ENCODE data around the gene HS3ST1. TPM values are rescaled to one million over a fixed set of nuclear protein-coding genes. Genes with fewer than 3 reads are reported as not detected.

Gene HS3ST1
- total RNA-seq, 2 experiments from 2014 or later: not detected

DNA sequence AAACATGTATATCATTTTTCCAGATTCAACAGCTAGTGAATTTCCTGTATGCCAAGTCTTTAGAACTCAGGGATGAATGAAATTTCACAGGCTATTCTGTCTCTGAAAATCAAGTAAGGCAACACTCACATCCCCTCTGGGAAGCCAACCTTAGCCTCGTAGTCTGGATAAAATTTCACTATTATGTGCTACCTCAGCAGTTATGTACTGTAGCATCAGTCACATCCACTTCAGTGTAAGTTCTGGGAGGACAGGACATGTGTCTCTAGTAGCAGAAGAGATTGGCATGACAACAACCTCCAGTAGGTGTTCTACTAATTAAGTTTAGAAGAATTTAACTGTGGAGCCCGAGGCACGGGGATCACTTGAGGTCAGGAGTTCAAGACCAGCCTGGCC lies 42.4 kb upstream of the HS3ST1 start:
- H3K4me3 Mint-ChIP-seq: no peak overlapping the region
- intact Hi-C loops (cut with micrococcal nuclease): no loop called here
- H3K27ac Mint-ChIP-seq: peak overlapping the region; percentile 66
- DNase-seq: no peak
- H3K4me1 Mint-ChIP-seq (ENCODE audit: low read depth): peaks cover 36% of the 10 kb centered on the region
- H3K27me3 Mint-ChIP-seq: no peaks in the 10 kb centered on the region
- peaks cover 7% of the 10 kb centered on the region for H3K9me3 Mint-ChIP-seq
- ChIA-PET CTCF (no interaction called here), POLR2A (no interaction called here)
- TF ChIP-seq, protein P1, sequence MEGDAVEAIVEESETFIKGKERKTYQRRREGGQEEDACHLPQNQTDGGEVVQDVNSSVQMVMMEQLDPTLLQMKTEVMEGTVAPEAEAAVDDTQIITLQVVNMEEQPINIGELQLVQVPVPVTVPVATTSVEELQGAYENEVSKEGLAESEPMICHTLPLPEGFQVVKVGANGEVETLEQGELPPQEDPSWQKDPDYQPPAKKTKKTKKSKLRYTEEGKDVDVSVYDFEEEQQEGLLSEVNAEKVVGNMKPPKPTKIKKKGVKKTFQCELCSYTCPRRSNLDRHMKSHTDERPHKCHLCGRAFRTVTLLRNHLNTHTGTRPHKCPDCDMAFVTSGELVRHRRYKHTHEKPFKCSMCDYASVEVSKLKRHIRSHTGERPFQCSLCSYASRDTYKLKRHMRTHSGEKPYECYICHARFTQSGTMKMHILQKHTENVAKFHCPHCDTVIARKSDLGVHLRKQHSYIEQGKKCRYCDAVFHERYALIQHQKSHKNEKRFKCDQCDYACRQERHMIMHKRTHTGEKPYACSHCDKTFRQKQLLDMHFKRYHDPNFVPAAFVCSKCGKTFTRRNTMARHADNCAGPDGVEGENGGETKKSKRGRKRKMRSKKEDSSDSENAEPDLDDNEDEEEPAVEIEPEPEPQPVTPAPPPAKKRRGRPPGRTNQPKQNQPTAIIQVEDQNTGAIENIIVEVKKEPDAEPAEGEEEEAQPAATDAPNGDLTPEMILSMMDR (IDR thresholded peaks at IDR 0.05): no peak
- ATAC-seq: no peak
- no peaks in the 10 kb centered on the region for H3K36me3 Mint-ChIP-seq (ENCODE audit: low read depth)

DNA sequence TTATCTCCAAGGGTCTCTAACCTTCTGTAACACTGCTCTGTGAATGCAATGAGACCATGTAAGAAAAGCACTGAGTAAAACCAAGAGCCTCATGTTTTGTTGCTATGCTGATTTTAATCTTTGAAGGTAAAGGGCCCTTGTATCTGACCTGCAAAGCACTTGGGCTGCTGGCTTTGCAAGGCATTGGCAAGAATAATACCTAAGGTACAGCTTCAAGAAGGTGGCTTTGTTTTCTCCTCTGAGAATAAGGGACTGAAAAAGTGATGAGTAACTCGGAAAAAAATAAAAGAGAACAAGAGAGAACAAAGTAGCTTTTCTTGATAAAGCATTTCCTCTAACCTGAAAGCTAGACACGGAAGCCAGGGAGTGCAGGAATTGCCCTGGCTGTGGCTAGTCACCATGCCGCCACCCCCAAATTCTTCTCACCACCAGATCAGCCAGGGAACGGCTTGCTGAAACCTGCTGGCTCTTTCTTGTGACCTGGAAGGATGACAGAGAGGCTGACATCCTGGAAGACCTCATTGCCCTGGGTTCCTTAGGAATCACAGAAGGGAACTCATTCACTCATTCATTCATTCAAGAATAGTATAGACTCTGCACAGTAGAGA lies 41.8 kb upstream of the HS3ST1 start:
- ChIA-PET CTCF (no interaction called here), POLR2A (no interaction called here)
- intact Hi-C loops (cut with micrococcal nuclease): no loop called here
- Mint-ChIP-seq H3K36me3 (ENCODE audit: low read depth) (no peaks in the 10 kb centered on the region), H3K27ac (peak overlapping the region; percentile 66), H3K4me3 (no peak overlapping the region), H3K4me1 (ENCODE audit: low read depth) (peaks cover 36% of the 10 kb centered on the region), H3K27me3 (no peaks in the 10 kb centered on the region), H3K9me3 (peaks cover 7% of the 10 kb centered on the region)
- TF ChIP-seq, protein P1 (IDR thresholded peaks at IDR 0.05): no peak
- DNase-seq (peak; percentile 11), ATAC-seq (peak; percentile 20)

DNA sequence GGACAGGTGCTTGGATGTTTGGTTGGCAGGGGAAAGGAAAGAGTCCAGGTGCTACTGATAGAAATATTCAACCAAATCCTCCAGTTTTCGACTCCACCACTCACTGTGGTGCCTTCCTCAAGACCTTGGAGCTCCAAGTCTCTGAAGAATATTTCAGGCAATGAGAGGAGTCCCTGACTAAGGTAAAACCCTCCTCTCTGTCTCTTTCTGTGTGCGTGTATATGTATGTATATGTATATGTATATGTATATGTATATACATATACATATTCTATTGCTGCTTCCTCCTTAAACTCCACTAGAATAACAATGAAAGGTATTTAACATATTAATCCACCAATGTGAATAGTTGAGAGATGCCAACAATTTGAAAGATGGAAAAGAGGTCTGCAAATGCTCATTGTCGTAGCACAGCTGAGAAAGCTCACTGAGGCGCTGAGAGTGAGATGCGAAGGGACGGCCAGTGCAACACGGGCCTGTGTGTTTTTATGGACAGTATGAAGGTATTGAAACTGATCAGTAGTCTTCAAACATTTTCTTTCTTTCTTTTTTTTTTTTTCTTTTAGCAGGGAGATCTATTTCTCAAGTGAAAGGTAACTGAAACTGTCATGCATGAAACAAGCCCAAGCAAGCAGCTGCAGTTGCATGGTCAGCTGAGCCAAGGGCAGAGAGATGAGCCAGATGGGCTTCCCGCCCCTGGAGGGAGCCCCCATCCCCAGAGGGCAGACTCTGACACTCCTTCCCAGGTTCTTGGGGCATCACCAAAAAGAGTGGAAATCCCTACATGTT lies 41.1 kb upstream of the HS3ST1 start:
- intact Hi-C loops (cut with micrococcal nuclease): no loop called here
- CTCF ChIA-PET: interaction anchor here (0.6 kb wide), 1 partner anchor 1768 kb away, joined by 3 read pairs; no protein-coding TSS in a partner anchor
- TF ChIP-seq, protein P1 (IDR thresholded peaks at IDR 0.05): no peak
- peaks cover 7% of the 10 kb centered on the region for H3K9me3 Mint-ChIP-seq
- DNase-seq (no peak), ATAC-seq (no peak)
- POLR2A ChIA-PET: no interaction called here
- H3K36me3 Mint-ChIP-seq (ENCODE audit: low read depth): no peaks in the 10 kb centered on the region
- peaks cover 36% of the 10 kb centered on the region for H3K4me1 Mint-ChIP-seq (ENCODE audit: low read depth)
- no peaks in the 10 kb centered on the region for H3K27me3 Mint-ChIP-seq
- H3K27ac Mint-ChIP-seq: no peak overlapping the region
- no peak overlapping the region for H3K4me3 Mint-ChIP-seq

DNA sequence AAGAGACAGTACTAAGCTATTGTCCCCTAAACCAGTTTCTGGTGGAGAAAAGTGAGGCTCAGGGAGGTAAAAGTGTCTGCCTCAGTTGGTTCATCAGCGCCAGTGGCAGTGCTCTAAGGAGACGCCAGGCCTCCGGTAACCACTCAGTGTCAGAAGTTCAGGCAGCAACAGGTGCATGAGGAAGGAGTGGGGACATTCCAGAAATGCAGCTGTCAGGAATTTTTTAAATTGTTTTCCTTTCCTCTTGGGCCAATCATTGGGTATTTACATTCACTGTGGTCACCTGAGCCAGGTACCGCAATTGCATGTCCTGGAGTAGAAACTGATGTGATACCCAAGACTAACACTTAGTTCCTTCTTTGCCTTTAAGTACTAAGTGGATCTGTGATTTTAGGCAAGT lies 40.2 kb upstream of the HS3ST1 start:
- Mint-ChIP-seq H3K27ac (no peak overlapping the region), H3K4me3 (no peak overlapping the region), H3K27me3 (no peaks in the 10 kb centered on the region), H3K36me3 (ENCODE audit: low read depth) (no peaks in the 10 kb centered on the region), H3K4me1 (ENCODE audit: low read depth) (peaks cover 36% of the 10 kb centered on the region), H3K9me3 (peaks cover 7% of the 10 kb centered on the region)
- ChIA-PET POLR2A (no interaction called here), CTCF (no interaction called here)
- TF ChIP-seq, protein P1 (IDR thresholded peaks at IDR 0.05): no peak
- ATAC-seq (no peak), DNase-seq (no peak)
- intact Hi-C loops (cut with micrococcal nuclease): no loop called here

DNA sequence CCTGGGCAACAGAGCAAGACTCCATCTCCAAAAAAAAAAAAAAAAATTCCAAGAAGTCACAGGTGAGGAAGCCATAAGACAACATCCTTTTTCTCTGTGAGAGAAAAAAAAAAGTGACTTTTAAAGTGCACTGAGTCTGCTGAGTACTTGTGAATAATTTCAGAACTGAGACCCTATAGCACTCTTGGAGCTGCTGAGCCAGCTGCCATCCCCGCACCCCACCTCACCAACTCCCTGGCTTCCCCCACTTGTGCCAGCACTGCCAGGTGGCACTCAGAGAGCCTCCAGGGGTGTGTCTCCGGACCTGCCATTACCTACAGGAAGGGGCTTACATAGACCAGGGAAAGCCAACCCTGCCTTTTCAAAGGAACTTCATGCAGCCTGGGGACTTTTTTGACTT lies 39.2 kb upstream of the HS3ST1 start:
- peaks cover 7% of the 10 kb centered on the region for H3K9me3 Mint-ChIP-seq
- ChIA-PET CTCF (no interaction called here), POLR2A (no interaction called here)
- no peak overlapping the region for H3K27ac Mint-ChIP-seq
- H3K36me3 Mint-ChIP-seq (ENCODE audit: low read depth): no peaks in the 10 kb centered on the region
- TF ChIP-seq, protein P1 (IDR thresholded peaks at IDR 0.05): no peak
- H3K27me3 Mint-ChIP-seq: no peaks in the 10 kb centered on the region
- intact Hi-C loops (cut with micrococcal nuclease): no loop called here
- DNase-seq (no peak), ATAC-seq (no peak)
- H3K4me3 Mint-ChIP-seq: no peak overlapping the region
- H3K4me1 Mint-ChIP-seq (ENCODE audit: low read depth): peaks cover 33% of the 10 kb centered on the region

All from activated CD8-positive, alpha-beta T cell treated with anti-CD3 and anti-CD28 coated beads for 36 hours (primary cell).